IPS-NIHi7 (cell line): ENCODE results near the gene GNL1.

Experiments
- DNase-seq: peaks from one replicate; pipeline ENCODE4 v3.0.0; 2012; ENCODE audit warnings: mixed read lengths; ENCODE audit errors: extremely low spot score

The GNL1 gene

GRCh38 chr6:30556066-30556905 is at the start of gene GNL1:
Gene GNL1, minus strand, starts transcription at chr6:30556489. Its CDS starts 286 bp downstream, at chr6:30556203.
- peak; percentile 93 for DNase-seq

GRCh38 chr6:30603961-30604360 is 47.7 kb upstream of the GNL1 start:
- no peak for DNase-seq

- DNase-seq: no peak
Observed at GRCh38 chr6:30601815-30602641, 45.7 kb upstream of the GNL1 start.

GRCh38 chr6:30601436-30601814 is 45.1 kb upstream of the GNL1 start:
- DNase-seq: no peak

GRCh38 chr6:30600451-30600961 is 44.2 kb upstream of the GNL1 start:
- DNase-seq: no peak

GRCh38 chr6:30599625-30600324 is 43.5 kb upstream of the GNL1 start:
- no peak for DNase-seq

- DNase-seq: no peak
Observed at GRCh38 chr6:30598912-30599624, 42.8 kb upstream of the GNL1 start.

GRCh38 chr6:30597315-30598144 is 41.2 kb upstream of the GNL1 start:
- DNase-seq: peak; percentile 83

GRCh38 chr6:30592287-30592686 is 36.0 kb upstream of the GNL1 start:
- no peak for DNase-seq

GRCh38 chr6:30591008-30591407 is 34.7 kb upstream of the GNL1 start:
- DNase-seq: no peak

GRCh38 chr6:30590509-30590908 is 34.2 kb upstream of the GNL1 start:
- DNase-seq: no peak

- no peak for DNase-seq
Observed at GRCh38 chr6:30589754-30590358, 33.6 kb upstream of the GNL1 start.

- no peak for DNase-seq
Observed at GRCh38 chr6:30583921-30584320, 27.6 kb upstream of the GNL1 start.

GRCh38 chr6:30578051-30578450 is 21.8 kb upstream of the GNL1 start:
- no peak for DNase-seq

- DNase-seq: no peak
Observed at GRCh38 chr6:30573113-30573512, 16.8 kb upstream of the GNL1 start.

GRCh38 chr6:30572148-30572547 is 15.9 kb upstream of the GNL1 start:
- DNase-seq: no peak

- DNase-seq: no peak
Observed at GRCh38 chr6:30571762-30572082, 15.4 kb upstream of the GNL1 start.

- DNase-seq: peak; percentile 99
Observed at GRCh38 chr6:30571075-30571761, 14.9 kb upstream of the GNL1 start, which contains the start of gene ABCF1. Gene ABCF1, plus strand, starts transcription at chr6:30571442. Its CDS starts 46 bp downstream, at chr6:30571488.

GRCh38 chr6:30570740-30571074 is 14.4 kb upstream of the GNL1 start:
- no peak for DNase-seq

- no peak for DNase-seq
Observed at GRCh38 chr6:30570263-30570662, 14.0 kb upstream of the GNL1 start.
